Body of pancreas (tissue), 4 donors: ENCODE measurements around the gene NINL.

ENCODE experiments used
- CTCF ChIP-seq, 7 experiments: fragments of 450-650 bp in 4 of 7; fragments of 200-600 bp in 3 of 7; sonication (generic) in 3 of 7; IDR thresholded peaks; one replicate each; pipeline ENCODE4 v1.5.1; 2016 to 2019; ENCODE audit warnings: antibody characterized with exemption in 7 of 7
- POLR2A ChIP-seq, 3 donors: fragments of 450-650 bp; IDR thresholded peaks; one replicate each; pipeline ENCODE4 v1.6.1; 2016; ENCODE audit warnings: antibody characterized with exemption in 3 of 3, mild to moderate bottlenecking in 2 of 3

- TF ChIP-seq CTCF (IDR thresholded peaks at IDR 0.05) (no peak), POLR2A (IDR thresholded peaks at IDR 0.05) (no peak)
These were observed 18.0 kb downstream of the NINL start for GRCh38 chr20:25567286-25567685.
